IPS-18c (cell line): ENCODE measurements around the gene DUSP2.

Source experiments
- H3K4me3 ChIP-seq: 2 replicates; pipeline ENCODE4 v1.7.0; 2013; ENCODE audit warnings: low read depth, mild to moderate bottlenecking, low read length, moderate library complexity; ENCODE audit not compliant: insufficient read depth
- H3K9me3 ChIP-seq: one replicate; pipeline ENCODE4 v1.6.1; 2013; ENCODE audit warnings: mild to moderate bottlenecking, low read length, moderate library complexity; ENCODE audit not compliant: control insufficient read depth, insufficient read depth

The DUSP2 gene

GRCh38 chr2:96152304-96153161, 7.3 kb upstream of the DUSP2 start:
- Histone ChIP-seq H3K9me3 (peaks cover 2% of the 10 kb centered on the region), H3K4me3 (no peak overlapping the region)

DNA sequence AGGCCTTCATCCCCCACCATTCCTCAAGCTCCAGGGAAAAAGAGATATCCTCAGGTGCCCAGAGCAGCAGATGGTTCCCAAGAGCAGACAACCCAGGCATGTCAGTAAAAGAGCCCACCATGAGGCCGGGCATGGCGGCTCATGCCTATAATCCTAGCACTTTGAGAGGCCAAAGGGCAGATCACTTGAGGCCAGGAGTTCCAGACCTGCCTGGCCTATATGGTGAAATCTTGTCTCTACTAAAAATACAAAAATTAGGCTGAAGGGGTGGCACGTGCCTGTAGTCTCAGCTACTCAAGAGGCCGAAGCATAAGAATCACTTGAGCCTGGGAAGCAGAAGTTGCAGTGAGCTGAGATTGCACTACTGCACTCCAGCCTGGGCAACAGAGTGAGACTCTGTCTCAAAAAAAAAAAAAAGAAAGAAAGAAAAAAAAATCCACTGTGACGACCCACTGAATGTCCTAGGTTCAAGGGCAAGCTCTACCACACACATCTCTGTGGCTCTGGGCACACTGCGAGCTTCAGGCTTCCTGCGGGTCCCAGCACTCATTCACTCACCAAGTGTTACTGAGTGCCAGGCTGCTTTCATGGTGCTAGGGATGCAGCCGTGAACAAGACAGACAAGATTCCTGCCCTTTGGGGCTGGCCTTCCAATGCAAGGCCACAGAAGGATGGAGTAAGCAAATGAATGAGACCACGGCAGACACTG, 6.5 kb upstream of the DUSP2 start:
- peaks cover 2% of the 10 kb centered on the region for H3K9me3 ChIP-seq
- H3K4me3 ChIP-seq = no peak overlapping the region

GRCh38 chr2:96150791-96151594, 5.8 kb upstream of the DUSP2 start:
- H3K4me3 ChIP-seq = no peak overlapping the region
- peaks cover 2% of the 10 kb centered on the region for H3K9me3 ChIP-seq

- Histone ChIP-seq H3K4me3 (no peak overlapping the region), H3K9me3 (peaks cover 2% of the 10 kb centered on the region)
Measured at GRCh38 chr2:96150007-96150640, 4.9 kb upstream of the DUSP2 start.

DNA sequence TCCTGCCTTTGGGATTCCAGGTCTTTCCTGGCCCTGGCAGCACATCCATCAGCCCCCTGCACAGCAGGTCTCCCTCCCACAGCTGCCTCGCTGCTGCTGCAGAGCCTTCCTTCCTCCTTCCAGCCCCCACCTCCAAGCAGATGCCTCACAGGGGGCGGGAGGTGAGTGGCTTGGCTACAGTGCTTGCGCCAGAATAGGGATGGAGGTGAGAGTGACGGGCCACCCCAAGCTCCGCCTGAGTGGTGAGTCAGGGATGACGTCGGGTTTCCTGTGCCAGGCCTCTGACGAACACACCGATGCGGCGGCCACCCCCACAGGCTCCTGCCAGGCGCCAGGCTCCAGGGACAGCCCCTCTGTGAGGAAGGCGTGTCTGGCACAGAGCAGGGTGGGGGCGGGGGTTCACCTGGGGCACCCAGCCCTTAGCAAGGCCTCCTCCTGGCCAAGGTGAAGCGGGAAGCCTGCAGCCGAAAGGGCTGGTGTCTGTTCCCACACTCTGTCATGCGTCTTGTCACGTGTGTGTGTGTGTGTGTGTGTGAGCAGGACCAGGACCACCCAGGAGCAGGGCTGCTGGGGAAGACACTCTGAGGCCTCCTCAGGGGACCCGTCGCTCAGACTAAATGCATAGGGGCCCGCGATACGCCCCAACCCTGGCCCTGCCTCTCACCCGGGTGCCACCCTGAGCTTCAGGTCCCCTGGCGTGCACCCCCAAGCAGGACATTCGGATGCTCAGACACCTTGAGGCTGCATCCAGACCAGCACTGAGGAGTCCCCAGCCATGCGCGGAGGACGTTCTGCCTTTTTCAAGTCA, 3.4 kb upstream of the DUSP2 start:
- H3K9me3 ChIP-seq = peaks cover 2% of the 10 kb centered on the region
- no peak overlapping the region for H3K4me3 ChIP-seq

DNA sequence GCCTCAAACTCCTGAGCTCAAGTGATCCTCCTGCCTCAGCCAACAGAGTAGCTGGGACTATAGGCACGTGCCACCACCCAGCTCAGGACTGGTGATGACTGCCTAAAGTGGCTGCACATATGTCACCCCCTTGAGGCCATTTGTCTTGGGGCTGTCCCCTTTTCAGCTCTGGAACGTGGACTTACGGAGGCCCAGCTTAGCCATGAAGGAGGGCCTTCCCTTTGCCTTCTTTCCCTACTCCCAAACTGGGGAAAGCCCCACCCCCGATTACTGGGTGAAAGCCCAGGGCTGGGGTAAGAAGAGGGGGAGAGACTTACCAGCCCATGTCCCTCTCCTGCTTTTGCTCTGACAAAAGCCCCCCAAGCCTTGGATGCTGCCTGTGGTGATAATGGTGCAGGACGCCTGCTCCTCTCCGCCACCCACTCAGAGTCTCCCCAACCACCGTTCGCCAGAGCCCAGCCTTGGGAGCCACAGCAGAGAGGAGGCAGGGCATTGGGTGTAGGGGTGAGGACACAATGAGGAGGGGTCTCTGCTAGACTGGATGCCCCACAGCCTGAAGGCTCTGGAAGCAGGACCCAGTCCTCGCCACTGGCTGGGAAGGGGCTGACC, 2.5 kb upstream of the DUSP2 start:
- Histone ChIP-seq H3K4me3 (no peak overlapping the region), H3K9me3 (peaks cover 2% of the 10 kb centered on the region)

- Histone ChIP-seq H3K4me3 (no peak overlapping the region), H3K9me3 (peaks cover 2% of the 10 kb centered on the region)
Measured at GRCh38 chr2:96146881-96147592, 1.8 kb upstream of the DUSP2 start.

- peaks cover 2% of the 10 kb centered on the region for H3K9me3 ChIP-seq
- peak overlapping the region; percentile 20; the same call in 1 of the 2 replicates for H3K4me3 ChIP-seq
Measured at GRCh38 chr2:96146153-96146880, 1.1 kb upstream of the DUSP2 start.

GRCh38 chr2:96145848-96146152, 560 bp upstream of the DUSP2 start:
- H3K4me3 ChIP-seq = peak overlapping the region; percentile 20
- H3K9me3 ChIP-seq = peaks cover 2% of the 10 kb centered on the region

DNA sequence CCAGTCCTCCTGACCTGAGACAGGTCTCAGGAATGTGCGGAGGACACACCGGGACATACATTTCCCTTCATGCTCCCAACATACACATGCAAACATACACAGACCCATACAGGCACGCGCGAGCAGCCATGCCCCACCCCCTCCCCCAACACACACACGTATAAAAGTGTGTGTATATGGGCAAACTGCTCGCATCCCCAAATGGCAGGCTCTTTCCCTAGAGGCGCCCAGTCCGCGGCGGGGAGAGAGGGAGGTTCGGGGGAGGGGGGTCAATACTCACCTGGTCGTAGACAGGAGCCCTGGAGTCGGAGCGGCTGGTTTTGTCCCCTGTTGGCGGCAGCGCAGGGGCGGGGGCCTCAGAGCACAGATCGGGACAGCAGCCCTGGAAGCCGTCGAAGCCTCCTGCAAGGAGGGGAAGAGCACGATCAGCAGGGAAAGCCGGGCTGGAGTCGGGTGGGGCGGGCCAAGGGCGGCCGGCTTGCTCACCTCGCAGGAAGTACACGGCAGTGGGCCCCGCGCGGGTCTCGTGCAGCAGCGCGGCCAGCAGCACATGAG, 682 bp downstream of the DUSP2 start:
- H3K4me3 ChIP-seq = peak overlapping the region; percentile 49
- peaks cover 2% of the 10 kb centered on the region for H3K9me3 ChIP-seq

DNA sequence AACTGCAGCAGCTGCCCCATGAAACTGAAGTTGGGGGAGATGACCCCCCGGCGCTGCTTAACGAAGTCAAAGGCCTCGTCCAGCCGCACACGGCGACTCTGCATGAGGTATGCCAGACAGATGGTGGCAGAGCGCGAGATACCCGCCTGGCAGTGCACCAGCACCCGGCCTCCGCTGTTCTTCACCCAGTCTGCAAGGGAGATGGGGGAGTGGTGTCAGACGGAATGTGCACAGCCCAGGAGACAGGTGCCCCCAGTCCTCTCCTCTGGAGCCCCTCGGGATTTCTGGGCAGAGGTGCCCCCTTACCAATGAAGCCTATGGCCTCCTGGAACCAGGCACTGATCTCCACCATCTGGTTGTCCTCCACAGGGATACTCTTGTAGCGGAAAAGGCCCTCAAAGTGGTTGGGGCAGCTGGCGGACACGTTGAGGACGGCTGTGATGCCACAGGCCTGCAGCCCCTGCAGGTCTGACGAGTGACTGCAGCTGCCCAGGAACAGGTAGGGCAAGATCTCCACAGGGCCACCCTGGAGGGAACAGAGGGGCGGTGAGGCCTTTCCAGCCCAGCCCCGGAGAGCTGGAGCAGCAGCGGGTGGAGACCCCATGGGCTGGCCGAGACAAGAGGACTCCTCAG, 1.3 kb downstream of the DUSP2 start:
- Histone ChIP-seq H3K4me3 (peak overlapping the region; percentile 49), H3K9me3 (peaks cover 1% of the 10 kb centered on the region)

DNA sequence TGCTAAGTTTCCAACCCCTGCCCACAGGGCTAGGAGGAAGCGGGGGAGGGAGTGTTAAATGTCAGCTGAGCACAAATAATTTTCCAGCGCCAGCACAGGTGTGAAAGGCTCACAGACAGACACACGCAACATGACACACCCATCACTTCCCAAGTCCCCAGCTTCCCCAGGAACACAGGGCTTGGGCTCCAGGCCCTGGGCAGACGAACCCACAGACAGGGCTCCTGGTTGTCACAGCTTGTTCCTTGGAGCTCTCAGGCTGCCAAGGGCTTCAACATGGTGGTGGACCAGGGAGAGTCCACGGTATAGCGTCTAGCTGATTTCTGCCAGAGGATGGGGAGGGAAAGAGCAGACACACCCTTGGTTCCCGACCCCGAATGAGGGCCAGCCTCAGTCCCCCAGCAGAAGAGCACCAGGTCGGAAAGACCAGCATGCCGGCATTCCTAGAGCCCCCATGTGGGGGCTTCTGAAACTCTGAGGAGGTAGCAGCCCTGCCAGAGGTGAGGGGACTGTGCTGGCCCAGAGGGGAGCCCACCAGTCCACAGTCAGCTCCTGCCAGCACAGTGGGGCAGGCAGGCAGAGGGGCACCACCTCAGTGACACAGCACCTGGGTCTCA, 1.9 kb downstream of the DUSP2 start:
- no peak overlapping the region for H3K4me3 ChIP-seq
- H3K9me3 ChIP-seq = no peaks in the 10 kb centered on the region

DNA sequence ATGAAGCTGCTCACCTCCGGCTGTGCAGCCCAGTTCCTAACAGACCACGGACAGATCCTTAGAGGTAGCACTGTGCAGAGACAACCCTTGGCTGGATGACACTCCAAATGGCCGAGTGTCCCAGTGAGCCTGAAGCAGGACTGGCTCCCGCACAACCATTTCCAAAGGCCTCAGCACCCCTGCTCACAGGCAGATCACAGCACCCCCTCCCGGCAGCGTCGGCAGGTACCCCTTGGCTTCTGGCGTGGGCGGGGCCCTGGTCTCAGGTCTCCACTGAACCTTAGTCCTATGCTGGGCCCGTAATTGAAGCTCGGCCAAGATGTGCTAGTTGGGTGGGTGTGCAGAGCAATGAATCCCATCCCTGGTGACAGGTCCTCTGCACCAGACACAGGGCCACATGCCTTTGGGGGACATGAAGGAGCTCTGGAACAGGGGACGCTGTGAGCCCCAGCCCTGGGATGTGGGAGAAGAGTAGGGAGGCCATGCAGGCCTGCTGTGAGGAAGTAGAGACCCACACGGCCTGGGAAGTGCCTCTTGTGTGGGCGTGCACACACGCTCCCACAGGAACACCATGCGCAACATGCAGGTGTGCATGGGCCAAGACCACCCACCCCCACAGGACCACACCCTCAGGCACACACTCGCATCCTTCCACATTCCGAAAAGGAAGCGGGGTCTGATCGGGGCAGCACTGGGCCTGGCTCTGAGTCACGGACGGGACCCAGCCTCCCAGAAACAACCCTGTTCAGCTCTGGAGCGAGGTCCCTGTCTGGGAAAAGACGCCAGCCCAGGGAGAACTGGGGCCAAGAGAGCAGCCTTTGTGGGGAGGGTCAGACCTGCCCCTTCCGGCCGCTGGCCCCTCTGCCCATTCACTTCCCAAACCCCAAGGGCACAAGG, 2.8 kb downstream of the DUSP2 start:
- no peaks in the 10 kb centered on the region for H3K9me3 ChIP-seq
- H3K4me3 ChIP-seq = no peak overlapping the region
